ENCODE data around the gene ULBP2. TPM values are rescaled to one million over a fixed set of nuclear protein-coding genes. Genes with fewer than 3 reads are reported as not detected.

Gene ULBP2
- total RNA-seq, 5 donors from 2014 or later (not counting 1 experiment from before 2014, with no cell fraction given), result 0.20 to 3.9 (median 1.6) TPM; not detected in 2

GRCh38 chr6:149931501-149931900 is 10.3 kb upstream of the ULBP2 start:
- H3K4me3 Mint-ChIP-seq, result no peak overlapping the region
- no peak overlapping the region for H3K4me3 ChIP-seq (ENCODE audit: control insufficient read depth in 1 of 2, extremely low read depth in 1 of 2, low read length in 1 of 2)
- H3K4me1 ChIP-seq (ENCODE audit: control insufficient read depth in 1 of 2, extremely low read depth in 1 of 2, insufficient read depth in 2 of 2, low read length in 2 of 2), result peaks cover 0 to 4% of the 10 kb centered on the region in 2 experiments
- H3K4me1 Mint-ChIP-seq, result peaks cover 1 to 5% (median 4%) of the 10 kb centered on the region in 3 donors
- ChIA-PET POLR2A (no interaction called here), CTCF (interaction anchor here in 1 of 2 donors (0.5 kb wide), 1 partner anchor 151 kb away, joined by 3 read pairs; no protein-coding TSS in a partner anchor)
- H3K36me3 Mint-ChIP-seq, result no peaks in the 10 kb centered on the region
- WGBS (ENCODE audit: insufficient coverage), result no CpG with 5 or more reads among the region's 6 CpGs
- peaks cover 82 to 92% of the 10 kb centered on the region in 2 donors for H3K27me3 Mint-ChIP-seq
- ATAC-seq (replicated peaks in 1 of 4), result no peak
- no peak overlapping the region for H3K27ac Mint-ChIP-seq
- H3K27me3 ChIP-seq (replicated peaks in 1 of 2; ENCODE audit: control insufficient read depth in 2 of 2, extremely low read depth in 1 of 2, insufficient read depth in 2 of 2, low read length in 1 of 2), result peaks cover 11 to 46% of the 10 kb centered on the region in 2 experiments
- H3K27ac ChIP-seq (ENCODE audit: low read length), result no peak overlapping the region
- H3K9me3 ChIP-seq, result no peaks in the 10 kb centered on the region
- H3K36me3 ChIP-seq (ENCODE audit: control insufficient read depth in 2 of 2, extremely low read depth in 1 of 2, insufficient read depth in 1 of 2, low read length in 1 of 2), result no peaks in the 10 kb centered on the region
- no peak for DNase-seq
- no peaks in the 10 kb centered on the region for H3K9me3 Mint-ChIP-seq

GRCh38 chr6:149933036-149933435 is 8.8 kb upstream of the ULBP2 start:
- Mint-ChIP-seq H3K4me1 (peaks cover 5 to 8% (median 8%) of the 10 kb centered on the region in 3 donors), H3K4me3 (no peak overlapping the region), H3K36me3 (no peaks in the 10 kb centered on the region), H3K9me3 (no peaks in the 10 kb centered on the region), H3K27me3 (peaks cover 85 to 93% of the 10 kb centered on the region in 2 donors), H3K27ac (no peak overlapping the region)
- POLR2A ChIA-PET, result interaction anchor here in 1 of 2 donors (0.6 kb wide), 1 partner anchor 79 kb away, joined by 6 read pairs; no protein-coding TSS in a partner anchor
- H3K27me3 ChIP-seq (replicated peaks in 1 of 2; ENCODE audit: control insufficient read depth in 2 of 2, extremely low read depth in 1 of 2, insufficient read depth in 2 of 2, low read length in 1 of 2), result peaks cover 20 to 55% of the 10 kb centered on the region in 2 experiments
- DNase-seq (no peak), ATAC-seq (replicated peaks in 1 of 4) (no peak)
- peaks cover 0 to 10% of the 10 kb centered on the region in 2 experiments for H3K4me1 ChIP-seq (ENCODE audit: control insufficient read depth in 1 of 2, extremely low read depth in 1 of 2, insufficient read depth in 2 of 2, low read length in 2 of 2)
- 80% methylated on average over 1 of the region's 5 CpGs for WGBS (ENCODE audit: insufficient coverage)
- H3K9me3 ChIP-seq, result no peaks in the 10 kb centered on the region
- no peak overlapping the region for H3K4me3 ChIP-seq (ENCODE audit: control insufficient read depth in 1 of 2, extremely low read depth in 1 of 2, low read length in 1 of 2)
- no peak overlapping the region for H3K27ac ChIP-seq (ENCODE audit: low read length)
- H3K36me3 ChIP-seq (ENCODE audit: control insufficient read depth in 2 of 2, extremely low read depth in 1 of 2, insufficient read depth in 1 of 2, low read length in 1 of 2), result no peaks in the 10 kb centered on the region
- CTCF ChIA-PET, result interaction anchor here in 1 of 2 donors (0.6 to 1.0 kb wide), 2 partner anchors 51 to 83 kb away, joined by 3 read pairs; no protein-coding TSS in a partner anchor

GRCh38 chr6:149933461-149933860 is 8.4 kb upstream of the ULBP2 start:
- ChIA-PET CTCF (interaction anchor here in 1 of 2 donors (1.0 kb wide), 1 partner anchor 83 kb away, joined by 3 read pairs; no protein-coding TSS in a partner anchor), POLR2A (no interaction called here)
- peaks cover 80 to 93% of the 10 kb centered on the region in 2 donors for H3K27me3 Mint-ChIP-seq
- no peak for DNase-seq
- H3K4me3 Mint-ChIP-seq, result no peak overlapping the region
- no peak for ATAC-seq (replicated peaks in 1 of 4)
- no peaks in the 10 kb centered on the region for H3K36me3 ChIP-seq (ENCODE audit: control insufficient read depth in 2 of 2, extremely low read depth in 1 of 2, insufficient read depth in 1 of 2, low read length in 1 of 2)
- H3K36me3 Mint-ChIP-seq, result no peaks in the 10 kb centered on the region
- H3K4me1 ChIP-seq (ENCODE audit: control insufficient read depth in 1 of 2, extremely low read depth in 1 of 2, insufficient read depth in 2 of 2, low read length in 2 of 2), result peaks cover 0 to 14% of the 10 kb centered on the region in 2 experiments
- no peak overlapping the region for H3K27ac Mint-ChIP-seq
- WGBS (ENCODE audit: insufficient coverage), result no CpG with 5 or more reads among the region's 3 CpGs
- H3K4me3 ChIP-seq (ENCODE audit: control insufficient read depth in 1 of 2, extremely low read depth in 1 of 2, low read length in 1 of 2), result no peak overlapping the region
- H3K9me3 Mint-ChIP-seq, result no peaks in the 10 kb centered on the region
- no peak overlapping the region for H3K27ac ChIP-seq (ENCODE audit: low read length)
- peaks cover 8 to 12% (median 8%) of the 10 kb centered on the region in 3 donors for H3K4me1 Mint-ChIP-seq
- H3K27me3 ChIP-seq (replicated peaks in 1 of 2; ENCODE audit: control insufficient read depth in 2 of 2, extremely low read depth in 1 of 2, insufficient read depth in 2 of 2, low read length in 1 of 2), result peaks cover 20 to 60% of the 10 kb centered on the region in 2 experiments
- H3K9me3 ChIP-seq, result no peaks in the 10 kb centered on the region

- ChIA-PET CTCF (interaction anchor here (0.7 to 2.3 kb wide), 3 partner anchors 83 to 153 kb away, joined by 3 to 16 read pairs (median 3); no protein-coding TSS in a partner anchor), POLR2A (interaction anchor here (0.7 to 1.4 kb wide), 2 partner anchors 82 to 365 kb away, joined by 3 to 7 read pairs; no protein-coding TSS in a partner anchor)
- no peak overlapping the region for H3K4me3 Mint-ChIP-seq
- H3K27ac Mint-ChIP-seq, result no peak overlapping the region
- Histone ChIP-seq H3K4me1 (ENCODE audit: control insufficient read depth in 1 of 2, extremely low read depth in 1 of 2, insufficient read depth in 2 of 2, low read length in 2 of 2) (peaks cover 0 to 23% of the 10 kb centered on the region in 2 experiments), H3K4me3 (ENCODE audit: control insufficient read depth in 1 of 2, extremely low read depth in 1 of 2, low read length in 1 of 2) (no peak overlapping the region), H3K27ac (ENCODE audit: low read length) (no peak overlapping the region), H3K27me3 (replicated peaks in 1 of 2; ENCODE audit: control insufficient read depth in 2 of 2, extremely low read depth in 1 of 2, insufficient read depth in 2 of 2, low read length in 1 of 2) (peaks cover 20 to 62% of the 10 kb centered on the region in 2 experiments), H3K9me3 (no peaks in the 10 kb centered on the region), H3K36me3 (ENCODE audit: control insufficient read depth in 2 of 2, extremely low read depth in 1 of 2, insufficient read depth in 1 of 2, low read length in 1 of 2) (no peaks in the 10 kb centered on the region)
- DNase-seq, result peak; percentile 29 to 87 (median 59)
- H3K9me3 Mint-ChIP-seq, result no peaks in the 10 kb centered on the region
- peak; percentile 31 to 66 (median 52) for ATAC-seq (replicated peaks in 1 of 4)
- H3K4me1 Mint-ChIP-seq, result peaks cover 15 to 21% (median 17%) of the 10 kb centered on the region in 3 donors
- H3K27me3 Mint-ChIP-seq, result peaks cover 79 to 91% of the 10 kb centered on the region in 2 donors
- 34% methylated on average over 10 of the region's 11 CpGs for WGBS (ENCODE audit: insufficient coverage)
- no peaks in the 10 kb centered on the region for H3K36me3 Mint-ChIP-seq
Measured at GRCh38 chr6:149934249-149935156, 7.3 kb upstream of the ULBP2 start.

GRCh38 chr6:149935246-149935645 is 6.6 kb upstream of the ULBP2 start:
- Histone ChIP-seq H3K27me3 (replicated peaks in 1 of 2; ENCODE audit: control insufficient read depth in 2 of 2, extremely low read depth in 1 of 2, insufficient read depth in 2 of 2, low read length in 1 of 2) (peaks cover 20 to 67% of the 10 kb centered on the region in 2 experiments), H3K36me3 (ENCODE audit: control insufficient read depth in 2 of 2, extremely low read depth in 1 of 2, insufficient read depth in 1 of 2, low read length in 1 of 2) (no peaks in the 10 kb centered on the region), H3K27ac (ENCODE audit: low read length) (no peak overlapping the region), H3K4me3 (ENCODE audit: control insufficient read depth in 1 of 2, extremely low read depth in 1 of 2, low read length in 1 of 2) (no peak overlapping the region), H3K9me3 (no peaks in the 10 kb centered on the region), H3K4me1 (ENCODE audit: control insufficient read depth in 1 of 2, extremely low read depth in 1 of 2, insufficient read depth in 2 of 2, low read length in 2 of 2) (peaks cover 0 to 23% of the 10 kb centered on the region in 2 experiments)
- WGBS (ENCODE audit: insufficient coverage), result 40% methylated on average over 1 of the region's 4 CpGs
- ChIA-PET CTCF (interaction anchor here (0.7 to 2.3 kb wide), 3 partner anchors 82 to 152 kb away, joined by 3 to 16 read pairs (median 3); no protein-coding TSS in a partner anchor), POLR2A (interaction anchor here (0.7 to 1.4 kb wide), 2 partner anchors 81 to 365 kb away, joined by 3 to 7 read pairs; no protein-coding TSS in a partner anchor)
- Mint-ChIP-seq H3K27ac (no peak overlapping the region), H3K4me1 (peaks cover 15 to 27% (median 25%) of the 10 kb centered on the region in 3 donors), H3K9me3 (no peaks in the 10 kb centered on the region), H3K27me3 (peaks cover 79 to 91% of the 10 kb centered on the region in 2 donors), H3K4me3 (no peak overlapping the region), H3K36me3 (no peaks in the 10 kb centered on the region)
- DNase-seq (no peak), ATAC-seq (replicated peaks in 1 of 4) (no peak)

- Mint-ChIP-seq H3K4me1 (peaks cover 18 to 32% (median 27%) of the 10 kb centered on the region in 3 donors), H3K27me3 (peaks cover 77 to 90% of the 10 kb centered on the region in 2 donors), H3K36me3 (no peaks in the 10 kb centered on the region), H3K27ac (no peak overlapping the region), H3K9me3 (no peaks in the 10 kb centered on the region), H3K4me3 (no peak overlapping the region)
- peaks cover 0 to 26% of the 10 kb centered on the region in 2 experiments for H3K4me1 ChIP-seq (ENCODE audit: control insufficient read depth in 1 of 2, extremely low read depth in 1 of 2, insufficient read depth in 2 of 2, low read length in 2 of 2)
- POLR2A ChIA-PET, result interaction anchor here (0.7 to 1.4 kb wide), 2 partner anchors 81 to 366 kb away, joined by 3 to 7 read pairs; no protein-coding TSS in a partner anchor
- no peak for DNase-seq
- peaks cover 24 to 71% of the 10 kb centered on the region in 2 experiments for H3K27me3 ChIP-seq (replicated peaks in 1 of 2; ENCODE audit: control insufficient read depth in 2 of 2, extremely low read depth in 1 of 2, insufficient read depth in 2 of 2, low read length in 1 of 2)
- H3K9me3 ChIP-seq, result no peaks in the 10 kb centered on the region
- ATAC-seq (replicated peaks in 1 of 4), result no peak
- no peak overlapping the region for H3K4me3 ChIP-seq (ENCODE audit: control insufficient read depth in 1 of 2, extremely low read depth in 1 of 2, low read length in 1 of 2)
- no peaks in the 10 kb centered on the region for H3K36me3 ChIP-seq (ENCODE audit: control insufficient read depth in 2 of 2, extremely low read depth in 1 of 2, insufficient read depth in 1 of 2, low read length in 1 of 2)
- no peak overlapping the region for H3K27ac ChIP-seq (ENCODE audit: low read length)
- WGBS (ENCODE audit: insufficient coverage), result no CpG with 5 or more reads among the region's 2 CpGs
- CTCF ChIA-PET, result interaction anchor here (0.7 to 2.3 kb wide), 4 partner anchors 71 to 152 kb away, joined by 3 to 16 read pairs (median 3); no protein-coding TSS in a partner anchor
Measured at GRCh38 chr6:149935668-149936067, 6.1 kb upstream of the ULBP2 start.
